Stimulated activated naive CD8-positive, alpha-beta T cell treated with anti-CD3 and anti-CD28 coated beads, Interleukin-15, Interleukin-2, amounts not matched to agents 100 ng/mL and 50 ng/mL, for 24 hours (primary cell): ENCODE results near the gene PITHD1.
"Not testable (repeated sequence)": the region's sequence is repeated elsewhere in the genome, so short reads cannot be mapped to it uniquely, and the experiment has no call there.

ENCODE experiments used
- H3K27ac Mint-ChIP-seq: one replicate; pipeline ENCODE4 v1.8.0; 2021; ENCODE audit warnings: mild to moderate bottlenecking, mixed read lengths
- H3K27me3 Mint-ChIP-seq: one replicate; pipeline ENCODE4 v1.8.0; 2021; ENCODE audit warnings: mixed read lengths
- H3K36me3 Mint-ChIP-seq: one replicate; pipeline ENCODE4 v1.8.0; 2021; ENCODE audit warnings: low read depth, mixed read lengths
- H3K4me1 Mint-ChIP-seq: one replicate; pipeline ENCODE4 v1.8.0; 2021; ENCODE audit warnings: low read depth, mixed read lengths
- H3K4me3 Mint-ChIP-seq: one replicate; pipeline ENCODE4 v1.8.0; 2021; ENCODE audit warnings: mild to moderate bottlenecking, mixed read lengths
- H3K9me3 Mint-ChIP-seq: one replicate; pipeline ENCODE4 v1.8.0; 2021; ENCODE audit warnings: mixed read lengths

The PITHD1 gene

DNA sequence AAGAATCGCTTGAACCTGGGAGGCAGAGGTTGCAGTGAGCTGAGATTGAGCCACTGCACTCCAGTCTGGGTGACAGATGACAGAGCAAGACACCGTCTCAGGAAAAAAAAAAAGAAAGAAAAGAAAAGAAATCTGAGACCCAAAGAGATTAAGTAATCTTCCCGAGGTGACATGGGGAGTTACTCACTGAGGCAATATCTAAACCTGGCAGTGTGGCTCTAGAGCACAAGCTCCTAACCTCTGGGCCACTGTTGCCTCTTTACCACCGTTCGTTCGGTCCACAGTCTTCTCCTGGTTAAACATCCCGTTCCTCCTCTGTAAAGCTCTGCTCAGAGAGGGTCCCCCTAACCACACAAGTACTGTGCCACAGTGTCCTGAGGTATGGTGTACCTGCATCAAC is 45.5 kb downstream of the PITHD1 start:
- H3K36me3 Mint-ChIP-seq: no peaks in the 10 kb centered on the region
- no peaks in the 10 kb centered on the region for H3K27me3 Mint-ChIP-seq
- H3K27ac Mint-ChIP-seq: no peak overlapping the region
- H3K9me3 Mint-ChIP-seq: no peaks in the 10 kb centered on the region
- peaks cover 19% of the 10 kb centered on the region for H3K4me1 Mint-ChIP-seq
- H3K4me3 Mint-ChIP-seq: peak overlapping the region; percentile 97

DNA sequence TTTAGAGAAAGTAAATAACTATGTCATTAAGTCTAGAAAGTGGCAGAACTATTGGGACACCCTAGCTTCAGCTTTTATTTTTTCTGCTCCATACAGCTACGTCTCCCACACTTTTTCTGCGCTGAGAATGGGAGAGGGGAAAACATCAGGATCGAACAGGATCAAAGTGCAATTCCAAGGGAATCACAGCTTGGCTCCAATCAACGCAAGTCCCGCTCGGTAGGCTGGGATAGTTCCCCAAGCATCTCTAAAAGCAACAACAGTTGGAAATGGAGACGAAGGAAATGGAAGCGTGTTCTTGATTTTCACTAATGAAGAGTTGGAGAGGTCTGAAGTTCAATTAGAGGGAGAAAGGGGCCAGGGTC is 46.5 kb downstream of the PITHD1 start:
- Mint-ChIP-seq H3K4me3 (peak overlapping the region; percentile 97), H3K4me1 (peaks cover 19% of the 10 kb centered on the region), H3K27ac (peak overlapping the region; percentile 96), H3K9me3 (no peaks in the 10 kb centered on the region), H3K27me3 (no peaks in the 10 kb centered on the region), H3K36me3 (no peaks in the 10 kb centered on the region)

DNA sequence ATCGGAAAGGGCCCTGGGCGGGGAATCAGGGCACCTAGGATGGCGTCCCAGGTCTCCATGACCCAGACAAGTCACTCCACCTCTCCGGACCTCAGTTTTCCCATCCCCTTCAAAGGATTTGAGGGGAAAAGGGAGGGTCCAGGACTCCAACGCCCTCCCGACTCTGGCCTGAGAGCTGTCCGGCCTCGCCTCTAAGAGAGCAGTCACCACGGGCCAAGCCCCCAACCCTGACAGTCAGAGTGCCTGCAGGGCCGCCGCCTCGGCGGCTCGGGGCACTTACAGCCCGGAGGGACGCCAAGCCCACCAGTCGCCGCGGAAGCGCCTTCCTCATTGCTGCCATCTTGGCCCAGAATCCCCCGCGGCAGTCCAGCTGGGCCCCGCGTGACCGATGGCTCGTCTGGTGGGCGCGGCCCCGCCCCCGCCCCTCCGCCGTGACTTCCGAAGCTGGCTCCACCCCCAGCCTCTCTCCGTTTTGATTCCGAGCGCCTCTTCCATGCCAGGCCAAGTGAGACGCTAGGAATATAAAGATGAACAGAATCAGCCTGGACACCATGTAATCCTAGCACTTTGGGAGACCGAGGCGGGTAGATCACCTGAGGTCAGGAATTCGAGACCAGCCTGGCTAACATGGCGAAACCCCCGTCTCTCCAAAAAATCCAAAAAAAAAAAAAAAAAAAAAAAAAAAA is 47.0 kb downstream of the PITHD1 start, which contains the start of gene HMGCL:
Gene HMGCL, minus strand, starts transcription at position 354 of the 686 bp plus-strand sequence. Its CDS starts 14 bp downstream, at position 340.
- peaks cover 21% of the 10 kb centered on the region for H3K4me1 Mint-ChIP-seq
- H3K4me3 Mint-ChIP-seq: peak within 1 kb of the TSS; percentile 97
- H3K27ac Mint-ChIP-seq: peak within 1 kb of the TSS; percentile 96
- H3K36me3 Mint-ChIP-seq: no peaks in the 10 kb centered on the region
- no peaks in the 10 kb centered on the region for H3K27me3 Mint-ChIP-seq
- H3K9me3 Mint-ChIP-seq: no peaks in the 10 kb centered on the region

DNA sequence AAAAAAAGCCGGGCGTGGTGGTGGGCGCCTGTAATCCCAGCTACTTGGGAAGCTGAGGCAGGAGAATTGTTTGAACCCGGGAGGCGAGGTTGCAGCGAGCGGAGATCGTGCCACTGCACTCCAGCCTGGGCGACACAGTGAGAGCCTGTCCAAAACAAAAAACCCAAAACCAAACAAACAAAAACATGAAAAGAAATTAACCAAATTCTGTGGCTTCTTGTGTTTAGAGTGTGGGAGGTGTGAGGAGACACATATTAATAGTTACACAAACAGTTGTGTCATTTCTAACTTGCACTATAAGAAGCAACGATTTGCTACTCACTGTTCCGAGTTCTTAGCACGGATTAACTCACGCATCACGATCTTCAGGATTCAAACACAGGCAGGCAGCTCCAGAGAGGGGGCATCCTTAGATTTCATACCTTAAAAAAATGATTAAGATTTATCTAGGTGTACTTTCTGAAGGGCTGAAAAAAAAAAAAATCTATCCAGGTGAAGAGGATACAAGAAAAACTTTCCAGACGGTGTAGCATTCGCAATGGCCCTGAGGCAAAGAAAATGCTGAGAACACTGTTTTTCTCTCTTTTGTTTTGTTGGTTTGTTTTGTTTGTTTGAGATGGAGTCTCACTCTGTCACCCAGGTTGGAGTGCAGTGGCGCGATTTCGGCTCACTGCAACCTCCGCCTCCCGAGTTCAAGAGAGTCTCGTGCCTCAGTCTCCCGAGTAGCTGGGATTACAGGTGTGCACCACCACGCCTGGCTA is 47.7 kb downstream of the PITHD1 start:
- H3K9me3 Mint-ChIP-seq: no peaks in the 10 kb centered on the region

DNA sequence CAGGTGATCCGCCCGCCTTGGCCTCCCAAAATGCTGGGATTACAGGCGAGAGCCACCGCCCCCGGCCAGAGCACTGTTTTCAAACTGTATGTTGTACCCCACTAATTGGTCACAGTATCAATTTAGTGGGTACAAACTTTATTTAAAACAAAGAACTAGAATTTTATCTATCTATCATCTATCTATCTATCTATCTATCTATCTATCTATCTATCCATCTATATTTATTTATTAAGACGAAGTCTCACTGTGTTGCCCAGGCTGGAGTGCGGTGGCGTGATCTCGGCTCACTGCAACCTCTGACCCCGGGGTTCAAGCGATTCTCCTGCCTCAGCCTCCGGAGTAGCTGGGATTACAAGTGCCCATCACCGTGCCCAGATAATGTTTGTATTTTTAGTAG is 48.4 kb downstream of the PITHD1 start:
- H3K27me3 Mint-ChIP-seq, H3K4me3 Mint-ChIP-seq, H3K36me3 Mint-ChIP-seq, H3K27ac Mint-ChIP-seq, H3K9me3 Mint-ChIP-seq: not testable (repeated sequence)
- peaks cover 25% of the 10 kb centered on the region for H3K4me1 Mint-ChIP-seq

More for the DNA sequence above, 47.7 kb downstream of the PITHD1 start:
- H3K4me3 Mint-ChIP-seq: peak overlapping the region; percentile 97
- peaks cover 25% of the 10 kb centered on the region for H3K4me1 Mint-ChIP-seq
- H3K36me3 Mint-ChIP-seq: no peaks in the 10 kb centered on the region
- H3K27ac Mint-ChIP-seq: peak overlapping the region; percentile 96
- H3K27me3 Mint-ChIP-seq: no peaks in the 10 kb centered on the region

- H3K27me3 Mint-ChIP-seq: no peaks in the 10 kb centered on the region
- H3K9me3 Mint-ChIP-seq: no peaks in the 10 kb centered on the region
- H3K4me3 Mint-ChIP-seq: no peak overlapping the region
- H3K36me3 Mint-ChIP-seq: no peaks in the 10 kb centered on the region
- H3K27ac Mint-ChIP-seq: no peak overlapping the region
- H3K4me1 Mint-ChIP-seq: peaks cover 25% of the 10 kb centered on the region
Observed at GRCh38 chr1:23827717-23828116, 49.5 kb downstream of the PITHD1 start.

GRCh38 chr1:23834156-23834555 is 55.9 kb downstream of the PITHD1 start:
- H3K27ac Mint-ChIP-seq, H3K4me3 Mint-ChIP-seq, H3K27me3 Mint-ChIP-seq: not testable (repeated sequence)

GRCh38 chr1:23836037-23836436 is 57.8 kb downstream of the PITHD1 start:
- Mint-ChIP-seq H3K9me3 (no peaks in the 10 kb centered on the region), H3K27me3 (no peaks in the 10 kb centered on the region), H3K4me3 (no peak overlapping the region), H3K36me3 (no peaks in the 10 kb centered on the region), H3K27ac (no peak overlapping the region), H3K4me1 (peaks cover 15% of the 10 kb centered on the region)

More at GRCh38 chr1:23834156-23834555, 55.9 kb downstream of the PITHD1 start:
- H3K36me3 Mint-ChIP-seq, H3K9me3 Mint-ChIP-seq: not testable (repeated sequence)
- H3K4me1 Mint-ChIP-seq: peaks cover 22% of the 10 kb centered on the region
